PFSK-1 (cell line): Measurements from ENCODE around the gene RCVRN.

Experiments used
- FOXP2 ChIP-seq: optimal IDR thresholded peaks from 2 replicates; pipeline ENCODE3; 2011; ENCODE audit warnings: borderline replicate concordance, control low read depth, inconsistent platforms; ENCODE audit not compliant: insufficient read depth; ENCODE audit errors: extremely low read length, extremely low read depth
- POLR2AphosphoS5 ChIP-seq: IDR thresholded peaks from 2 replicates; pipeline ENCODE4 v1.6.1; 2012; ENCODE audit warnings: low read depth, mild to moderate bottlenecking, control low read depth, low read length, moderate library complexity
- REST ChIP-seq, 2 experiments: IDR thresholded peaks; 2 replicates each; pipeline versions ENCODE4 v1.6.1 to v1.8.0; 2011 to 2012; ENCODE audit warnings: low read depth in 2 of 2, low read length in 2 of 2, control low read depth in 1 of 2, inconsistent platforms in 1 of 2, mild to moderate bottlenecking in 1 of 2, moderate library complexity in 1 of 2; ENCODE audit not compliant: insufficient read depth in 1 of 2
- SIN3A ChIP-seq: IDR thresholded peaks from 2 replicates; pipeline ENCODE4 v1.6.1; 2012; ENCODE audit warnings: mild to moderate bottlenecking, low read length, moderate library complexity, borderline replicate concordance; ENCODE audit not compliant: insufficient read depth
- TAF1 ChIP-seq: IDR thresholded peaks from 2 replicates; pipeline ENCODE4 v1.6.1; 2012; ENCODE audit warnings: low read length, control low read depth, borderline replicate concordance; ENCODE audit not compliant: insufficient read depth

The RCVRN gene

GRCh38 chr17:9942885-9943284, 37.8 kb upstream of the RCVRN start:
- TF ChIP-seq TAF1 (no peak), FOXP2 (no peak), REST (IDR thresholded peaks at IDR 0.05; ENCODE audit: insufficient read depth in 1 of 2, low read depth in 2 of 2, low read length in 2 of 2) (no peak), POLR2AphosphoS5 (no peak), SIN3A (no peak)

- no peak for TF ChIP-seq TAF1
- TF ChIP-seq FOXP2, result no peak
- no peak for TF ChIP-seq POLR2AphosphoS5
- TF ChIP-seq SIN3A, result no peak
- no peak for TF ChIP-seq REST (IDR thresholded peaks at IDR 0.05; ENCODE audit: insufficient read depth in 1 of 2, low read depth in 2 of 2, low read length in 2 of 2)
Measured at GRCh38 chr17:9941305-9941704, 36.2 kb upstream of the RCVRN start.

GRCh38 chr17:9940841-9941240, 35.8 kb upstream of the RCVRN start:
- TF ChIP-seq POLR2AphosphoS5, result no peak
- no peak for TF ChIP-seq SIN3A
- TF ChIP-seq FOXP2, result no peak
- no peak for TF ChIP-seq REST (IDR thresholded peaks at IDR 0.05; ENCODE audit: insufficient read depth in 1 of 2, low read depth in 2 of 2, low read length in 2 of 2)
- no peak for TF ChIP-seq TAF1

- TF ChIP-seq SIN3A, result no peak
- TF ChIP-seq REST (IDR thresholded peaks at IDR 0.05; ENCODE audit: insufficient read depth in 1 of 2, low read depth in 2 of 2, low read length in 2 of 2), result no peak
- no peak for TF ChIP-seq FOXP2
- TF ChIP-seq TAF1, result no peak
- TF ChIP-seq POLR2AphosphoS5, result no peak
Measured at GRCh38 chr17:9938764-9939163, 33.7 kb upstream of the RCVRN start.

GRCh38 chr17:9937901-9938300, 32.8 kb upstream of the RCVRN start:
- no peak for TF ChIP-seq SIN3A
- TF ChIP-seq POLR2AphosphoS5, result no peak
- TF ChIP-seq FOXP2, result no peak
- TF ChIP-seq TAF1, result no peak
- no peak for TF ChIP-seq REST (IDR thresholded peaks at IDR 0.05; ENCODE audit: insufficient read depth in 1 of 2, low read depth in 2 of 2, low read length in 2 of 2)
